Cardiac muscle cell (in vitro differentiated cells and primary cell): ENCODE measurements around the gene POLR2C. TPM values are rescaled to one million over a fixed set of nuclear protein-coding genes. Genes with fewer than 3 reads are reported as not detected.

ENCODE experiments used
- DNase-seq, 2 donors: peaks; one replicate each; pipeline versions ENCODE4 v3.0.0 to v3.0.0-alpha.2; 2010 to 2017; ENCODE audit warnings: low read depth in 1 of 2, low spot score in 1 of 2
- H3K27ac ChIP-seq: fragments of 200-600 bp; sonication (generic); 2 replicates; pipeline ENCODE4 v1.5.1; 2016
- H3K27me3 ChIP-seq: fragments of 200-600 bp; sonication (generic); 2 replicates; pipeline ENCODE4 v1.6.0; 2016; ENCODE audit warnings: control low read depth
- H3K36me3 ChIP-seq: fragments of 200-600 bp; sonication (generic); 2 replicates; pipeline ENCODE4 v1.5.1; 2016; ENCODE audit warnings: control low read depth
- H3K4me1 ChIP-seq: fragments of 200-600 bp; sonication (generic); 2 replicates; pipeline ENCODE4 v1.8.1; 2017; ENCODE audit warnings: low read depth, mild to moderate bottlenecking, mixed run types
- H3K4me3 ChIP-seq: fragments of 200-600 bp; sonication (generic); 2 replicates; pipeline ENCODE4 v1.5.1; 2016; ENCODE audit warnings: mild to moderate bottlenecking
- H3K9me3 ChIP-seq: fragments of 200-600 bp; sonication (generic); 2 replicates; pipeline ENCODE4 v1.5.1; 2017; ENCODE audit warnings: low read depth, mild to moderate bottlenecking, control low read depth
- CTCF ChIP-seq: IDR thresholded peaks from 2 replicates; pipeline ENCODE4 v1.5.1; 2012; ENCODE audit warnings: low read depth, mild to moderate bottlenecking, low read length
- polyA plus RNA-seq: library from polyadenylated mRNA; unstranded; fragments of >200 nt; fragmentation: Nextera tagmentation; extraction: Ambion mirVana; gene quantifications from 2 replicates; pipeline ENCODE4 v1.2.1, GENCODE V29; 2016
- total RNA-seq: library from RNA; depleted of rRNA; stranded (reverse); fragments of >200 nt; gene quantifications from 2 replicates; pipeline ENCODE4 v1.2.3, GENCODE V29; 2016

POLR2C gene
- total RNA-seq (126 and 164 TPM in 2 replicates), polyA plus RNA-seq (80.0 and 83.5 TPM in 2 replicates)

- peak within 1 kb of the TSS; percentile 80 for H3K27ac ChIP-seq
- peak within 1 kb of the TSS; percentile 84 for H3K4me3 ChIP-seq
- no peaks in the 10 kb centered on the region for H3K9me3 ChIP-seq
- peak; percentile 84 for TF ChIP-seq CTCF
- DNase-seq = peak; percentile 88 to 91
- H3K27me3 ChIP-seq = no peaks in the 10 kb centered on the region
- H3K36me3 ChIP-seq = peaks cover 72% of the 10 kb centered on the region
- H3K4me1 ChIP-seq = no peaks in the 10 kb centered on the region
Observed at GRCh38 chr16:57462209-57462977, at the start of gene POLR2C. Gene POLR2C, plus strand, starts transcription at chr16:57462679. Its CDS starts 46 bp downstream, at chr16:57462725.

GRCh38 chr16:57413301-57413730 lies 49.2 kb upstream of the POLR2C start:
- Histone ChIP-seq H3K27ac (no peak overlapping the region), H3K27me3 (no peaks in the 10 kb centered on the region), H3K36me3 (no peaks in the 10 kb centered on the region), H3K4me1 (no peaks in the 10 kb centered on the region), H3K9me3 (no peaks in the 10 kb centered on the region), H3K4me3 (no peak overlapping the region)
- no peak for TF ChIP-seq CTCF
- DNase-seq = no peak

- H3K27ac ChIP-seq = no peak overlapping the region
- no peak for TF ChIP-seq CTCF
- no peaks in the 10 kb centered on the region for H3K9me3 ChIP-seq
- H3K4me1 ChIP-seq = no peaks in the 10 kb centered on the region
- H3K4me3 ChIP-seq = no peak overlapping the region
- no peaks in the 10 kb centered on the region for H3K36me3 ChIP-seq
- DNase-seq = no peak
- H3K27me3 ChIP-seq = no peaks in the 10 kb centered on the region
Observed at GRCh38 chr16:57413733-57414132, 48.7 kb upstream of the POLR2C start.

DNA sequence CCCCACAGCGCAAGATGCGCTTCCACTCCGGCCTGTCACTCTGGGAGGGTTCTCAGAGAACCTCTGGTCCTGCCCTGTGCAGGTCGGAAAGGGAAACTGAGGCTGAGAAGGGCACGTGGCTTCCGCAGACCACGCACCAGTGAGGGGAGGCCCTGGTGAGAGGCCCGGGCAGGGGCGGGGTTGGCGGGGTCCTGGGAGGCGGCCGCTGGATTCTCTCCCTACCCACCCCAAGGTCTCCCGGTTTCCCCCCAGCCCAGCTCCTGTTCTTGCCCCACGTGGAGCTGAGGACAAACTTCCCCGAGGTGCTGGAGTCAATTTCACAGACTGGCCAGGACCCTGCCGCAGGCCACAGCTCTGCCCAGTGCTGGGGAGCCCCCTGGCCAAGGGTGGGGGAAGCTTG lies 46.4 kb upstream of the POLR2C start:
- Histone ChIP-seq H3K36me3 (no peaks in the 10 kb centered on the region), H3K27me3 (no peaks in the 10 kb centered on the region), H3K9me3 (no peaks in the 10 kb centered on the region), H3K27ac (no peak overlapping the region), H3K4me1 (no peaks in the 10 kb centered on the region), H3K4me3 (no peak overlapping the region)
- TF ChIP-seq CTCF = no peak
- DNase-seq = no peak

GRCh38 chr16:57419506-57419905 lies 43.0 kb upstream of the POLR2C start:
- Histone ChIP-seq H3K27me3 (no peaks in the 10 kb centered on the region), H3K27ac (no peak overlapping the region), H3K4me3 (no peak overlapping the region), H3K4me1 (no peaks in the 10 kb centered on the region), H3K36me3 (no peaks in the 10 kb centered on the region), H3K9me3 (no peaks in the 10 kb centered on the region)
- no peak for TF ChIP-seq CTCF
- DNase-seq = no peak
